SK-N-SH (cell line): Measurements from ENCODE around the gene NR5A2. TPM values are rescaled to one million over a fixed set of nuclear protein-coding genes. Genes with fewer than 3 reads are reported as not detected.

Source experiments
- CTCF ChIA-PET: fragments of 300-600, 350-600 bp; formaldehyde crosslinking; extraction: SDS; loops from one replicate; lab custom pipeline; 2021; lab: Yijun Ruan, JAX
- POLR2A ChIA-PET: fragments of 350-600 bp; sonication (Branson Sonifier 250); formaldehyde crosslinking; extraction: SDS; loops from one replicate; lab custom pipeline; 2020; ENCODE audit warnings: antibody characterized with exemption, inconsistent platforms; lab: Yijun Ruan, JAX
- DNase-seq: peaks from one replicate; pipeline ENCODE4 v3.0.0; 2012
- H2AFZ ChIP-seq: fragments of 200-600 bp; sonication (generic); 2 replicates; pipeline ENCODE4 v1.8.1; 2016; ENCODE audit warnings: antibody characterized with exemption, mild to moderate bottlenecking, low read depth
- H3F3A ChIP-seq: fragments of 200-600 bp; sonication (generic); replicated peaks from 2 replicates; pipeline ENCODE3; 2016; ENCODE audit warnings: antibody characterized with exemption, mild to moderate bottlenecking; ENCODE audit not compliant: insufficient read depth
- H3K27ac ChIP-seq, 2 experiments: fragments of 200-500 bp in 1 of 2; fragments of 200-600 bp in 1 of 2; sonication (Bioruptor generic) in 1 of 2; sonication (generic), shearing (Covaris generic) in 1 of 2; 2 replicates each; pipeline versions ENCODE4 v1.5.1 to v1.6.1; 2014 to 2016; ENCODE audit warnings: low read depth in 2 of 2, inconsistent platforms in 1 of 2, low read length in 1 of 2, mild to moderate bottlenecking in 1 of 2, mixed read lengths in 1 of 2
- H3K27me3 ChIP-seq: fragments of 200-600 bp; sonication (generic), shearing (Covaris generic); 2 replicates; pipeline ENCODE4 v1.6.1; 2016; ENCODE audit warnings: mixed run types; ENCODE audit not compliant: insufficient read depth
- H3K36me3 ChIP-seq, 2 experiments: fragments of 200-500 bp in 1 of 2; fragments of 200-600 bp in 1 of 2; sonication (Bioruptor generic) in 1 of 2; sonication (generic) in 1 of 2; replicated peaks in 1 of 2; 2 replicates each; pipeline versions ENCODE3 to v1.5.1; 2014 to 2016; ENCODE audit warnings: low read length in 1 of 2, mild to moderate bottlenecking in 1 of 2; ENCODE audit not compliant: insufficient read depth in 2 of 2, control insufficient read depth in 1 of 2
- H3K4me1 ChIP-seq, 2 experiments: fragments of 200-500 bp in 1 of 2; fragments of 200-600 bp in 1 of 2; sonication (Bioruptor generic) in 1 of 2; sonication (generic), shearing (Covaris generic) in 1 of 2; 2 replicates each; pipeline versions ENCODE4 v1.5.1 to v1.6.1; 2014 to 2016; ENCODE audit warnings: low read depth in 1 of 2, low read length in 1 of 2, mixed run types in 1 of 2; ENCODE audit not compliant: insufficient read depth in 2 of 2, control insufficient read depth in 1 of 2
- H3K4me2 ChIP-seq: fragments of 200-600 bp; sonication (generic), shearing (Covaris generic); 2 replicates; pipeline ENCODE4 v1.6.1; 2017; ENCODE audit warnings: mixed run types
- H3K4me3 ChIP-seq, 2 experiments: fragments of 200-500 bp in 1 of 2; fragments of 200-600 bp in 1 of 2; sonication (Bioruptor generic) in 1 of 2; sonication (generic), shearing (Covaris generic) in 1 of 2; 2 replicates each; pipeline versions ENCODE4 v1.5.1 to v1.8.1; 2014 to 2016; ENCODE audit warnings: low read depth in 2 of 2, inconsistent platforms in 1 of 2, low read length in 1 of 2, mild to moderate bottlenecking in 1 of 2, mixed read lengths in 1 of 2, moderate library complexity in 1 of 2
- H3K79me2 ChIP-seq: fragments of 200-600 bp; sonication (generic); 2 replicates; pipeline ENCODE4 v1.8.1; 2017; ENCODE audit warnings: mild to moderate bottlenecking; ENCODE audit not compliant: insufficient read depth
- H3K9ac ChIP-seq: fragments of 200-600 bp; sonication (generic); 2 replicates; pipeline ENCODE4 v1.6.1; 2017; ENCODE audit warnings: mixed run types
- H3K9me2 ChIP-seq: fragments of 200-600 bp; sonication (generic); 2 replicates; pipeline ENCODE4 v1.6.1; 2017; ENCODE audit warnings: mixed run types
- H3K9me3 ChIP-seq: fragments of 200-600 bp; sonication (generic); 2 replicates; pipeline ENCODE4 v1.6.1; 2017; ENCODE audit warnings: mixed run types, mild to moderate bottlenecking, moderate library complexity
- H4K20me1 ChIP-seq: fragments of 200-600 bp; sonication (generic); 2 replicates; pipeline ENCODE4 v1.6.1; 2017; ENCODE audit warnings: mild to moderate bottlenecking, mixed run types; ENCODE audit not compliant: insufficient read depth
- EZH2phosphoT487 ChIP-seq: fragments of 200-600 bp; sonication (generic); IDR thresholded peaks from 2 replicates; pipeline ENCODE4 v1.6.1; 2017; ENCODE audit warnings: low read depth, mixed run types, mild to moderate bottlenecking, antibody characterized with exemption, moderate library complexity, borderline replicate concordance
- GABPA ChIP-seq: IDR thresholded peaks from 2 replicates; pipeline ENCODE4 v1.4.0; 2012; ENCODE audit warnings: low read depth, mild to moderate bottlenecking
- MEF2A ChIP-seq: IDR thresholded peaks from 2 replicates; pipeline ENCODE4 v1.4.0; 2012; ENCODE audit warnings: low read depth, borderline replicate concordance
- POLR2AphosphoS5 ChIP-seq: IDR thresholded peaks from 2 replicates; pipeline ENCODE4 v1.6.1; 2012; ENCODE audit warnings: low read depth, low read length
- RXRA ChIP-seq: IDR thresholded peaks from 2 replicates; pipeline ENCODE4 v1.4.0; 2012; ENCODE audit warnings: low read depth, mild to moderate bottlenecking, borderline replicate concordance
- TAF1 ChIP-seq: IDR thresholded peaks from 2 replicates; pipeline ENCODE4 v1.6.1; 2012; ENCODE audit warnings: low read depth, mild to moderate bottlenecking, low read length, moderate library complexity, borderline replicate concordance
- TCF12 ChIP-seq: IDR thresholded peaks from 2 replicates; pipeline ENCODE4 v1.4.0; 2012
- WGBS: methylation state at CpG from one replicate; pipeline ENCODE4 v1.1.6; 2017; ENCODE audit warnings: low lambda C conversion rate; 5-methylcytosine and 5-hydroxymethylcytosine counted together
- polyA plus RNA-seq, 3 experiments: library from polyadenylated mRNA; depleted of rRNA; stranded (reverse); fragments of >200 nt; gene quantifications; 2 replicates each; pipeline ENCODE4 v1.2.3, GENCODE V29; 2012
- TF ChIP-seq, protein P1 (sequence below): IDR thresholded peaks from 2 replicates; pipeline ENCODE4; 2012
- TF ChIP-seq, protein P2 (sequence below): fragments of 150-350 bp; IDR thresholded peaks from 2 replicates; pipeline ENCODE4 v1.6.1; 2017; ENCODE audit warnings: antibody characterized with exemption, low read length, low read depth, borderline replicate concordance
- TF ChIP-seq, protein P3 (sequence below): IDR thresholded peaks from 2 replicates; pipeline ENCODE4 v1.4.0; 2012; ENCODE audit warnings: low read depth, borderline replicate concordance

Gene NR5A2
- polyA plus RNA-seq, 1 of the 3 experiments (the other 2 are of a cell fraction), result not detected

DNA sequence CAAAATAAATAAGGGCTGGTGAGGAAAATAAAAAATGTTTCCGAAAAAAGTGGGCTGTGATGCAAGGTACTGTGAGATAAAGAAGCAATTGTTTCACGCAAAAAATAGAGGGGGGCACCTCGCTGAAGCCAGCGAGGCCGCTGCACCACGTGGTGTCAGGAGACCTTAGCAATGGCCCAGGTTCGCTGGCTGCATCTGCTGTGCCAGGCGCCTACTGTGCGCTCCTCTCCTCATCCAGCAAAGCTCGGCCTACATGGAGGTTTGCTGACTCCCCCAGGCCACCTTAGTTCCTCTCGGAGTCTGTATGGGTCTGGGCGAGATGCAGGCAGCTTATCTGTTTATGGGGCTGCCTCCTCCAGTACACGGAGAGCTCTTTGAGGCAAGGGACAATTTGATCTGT, 119.6 kb downstream of the NR5A2 start (continued):
- TF ChIP-seq, protein P1, sequence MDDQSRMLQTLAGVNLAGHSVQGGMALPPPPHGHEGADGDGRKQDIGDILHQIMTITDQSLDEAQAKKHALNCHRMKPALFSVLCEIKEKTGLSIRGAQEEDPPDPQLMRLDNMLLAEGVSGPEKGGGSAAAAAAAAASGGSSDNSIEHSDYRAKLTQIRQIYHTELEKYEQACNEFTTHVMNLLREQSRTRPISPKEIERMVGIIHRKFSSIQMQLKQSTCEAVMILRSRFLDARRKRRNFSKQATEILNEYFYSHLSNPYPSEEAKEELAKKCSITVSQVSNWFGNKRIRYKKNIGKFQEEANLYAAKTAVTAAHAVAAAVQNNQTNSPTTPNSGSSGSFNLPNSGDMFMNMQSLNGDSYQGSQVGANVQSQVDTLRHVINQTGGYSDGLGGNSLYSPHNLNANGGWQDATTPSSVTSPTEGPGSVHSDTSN, result no peak
- TF ChIP-seq, protein P2, sequence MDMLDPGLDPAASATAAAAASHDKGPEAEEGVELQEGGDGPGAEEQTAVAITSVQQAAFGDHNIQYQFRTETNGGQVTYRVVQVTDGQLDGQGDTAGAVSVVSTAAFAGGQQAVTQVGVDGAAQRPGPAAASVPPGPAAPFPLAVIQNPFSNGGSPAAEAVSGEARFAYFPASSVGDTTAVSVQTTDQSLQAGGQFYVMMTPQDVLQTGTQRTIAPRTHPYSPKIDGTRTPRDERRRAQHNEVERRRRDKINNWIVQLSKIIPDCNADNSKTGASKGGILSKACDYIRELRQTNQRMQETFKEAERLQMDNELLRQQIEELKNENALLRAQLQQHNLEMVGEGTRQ, result no peak
- no peak for TF ChIP-seq EZH2phosphoT487
- TF ChIP-seq POLR2AphosphoS5, result no peak
- TF ChIP-seq, all 33 proteins: peak for 0

DNA sequence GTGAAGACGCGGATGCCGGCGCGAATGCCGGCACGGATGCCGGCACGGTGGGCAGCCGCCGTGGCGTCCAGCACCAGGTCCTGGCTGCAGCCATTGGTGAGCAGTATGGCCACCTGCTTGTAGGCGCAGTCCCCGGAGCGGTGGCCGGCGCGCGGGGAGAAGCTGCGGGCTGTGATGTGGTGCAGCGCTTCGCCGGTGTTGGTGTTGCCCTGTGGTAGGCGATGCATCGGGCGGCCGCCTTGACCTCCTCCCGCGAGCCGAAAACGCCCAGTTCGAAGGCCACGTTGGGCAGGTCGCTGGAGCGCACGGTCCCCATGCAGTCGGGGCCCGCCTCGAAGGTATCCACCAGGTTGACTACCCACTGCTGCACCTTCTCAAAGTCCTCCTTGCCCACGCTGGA, 120.2 kb downstream of the NR5A2 start:
- no peak for DNase-seq
- H3K9me3 ChIP-seq, result no peaks in the 10 kb centered on the region

DNA sequence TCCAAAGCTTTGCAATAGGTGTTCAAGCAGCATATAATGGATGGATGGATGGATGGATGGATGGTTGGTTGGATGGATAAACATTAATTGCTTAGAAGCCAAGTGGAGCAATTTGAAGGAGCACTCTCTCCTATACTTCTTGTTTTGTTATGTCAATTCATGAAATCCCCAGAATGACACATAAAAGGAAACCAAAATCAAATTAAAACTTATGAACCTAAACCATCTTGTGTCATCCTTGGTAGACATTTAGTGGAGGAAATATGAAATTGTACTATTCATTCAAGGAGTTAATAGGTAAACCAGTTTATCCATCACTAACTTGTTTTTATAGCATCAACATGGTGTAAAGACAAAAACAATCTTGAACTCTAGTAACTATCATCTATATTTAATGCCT, 122.5 kb downstream of the NR5A2 start:
- no peak overlapping the region for H3K4me3 ChIP-seq
- DNase-seq, result no peak
- TF ChIP-seq TCF12 (no peak), TAF1 (no peak)
- TF ChIP-seq, all 33 proteins: peak for 0
- no peak overlapping the region for H3K4me2 ChIP-seq
- H3K4me1 ChIP-seq, result no peaks in the 10 kb centered on the region
- H2AFZ ChIP-seq, result no peak overlapping the region
- no peaks in the 10 kb centered on the region; the same call in 1 of the 2 replicates for H3K27me3 ChIP-seq
- ChIA-PET CTCF (no interaction called here), POLR2A (no interaction called here)
- no peaks in the 10 kb centered on the region for H3F3A ChIP-seq
- H3K27ac ChIP-seq, result no peak overlapping the region
- H3K79me2 ChIP-seq, result no peaks in the 10 kb centered on the region
- H3K9me2 ChIP-seq, result no peaks in the 10 kb centered on the region
- H4K20me1 ChIP-seq, result no peaks in the 10 kb centered on the region
- no peaks in the 10 kb centered on the region for H3K9me3 ChIP-seq
- H3K36me3 ChIP-seq, result no peaks in the 10 kb centered on the region
- H3K9ac ChIP-seq, result no peak overlapping the region

More for the DNA sequence above, 120.2 kb downstream of the NR5A2 start:
- no peak overlapping the region for H2AFZ ChIP-seq
- no peak overlapping the region for H3K4me2 ChIP-seq
- H4K20me1 ChIP-seq, result no peaks in the 10 kb centered on the region
- H3K36me3 ChIP-seq, result no peaks in the 10 kb centered on the region
- WGBS, result 94% methylated on average over 17 of the region's 40 CpGs
- no peaks in the 10 kb centered on the region for H3K9me2 ChIP-seq
- H3K9ac ChIP-seq, result no peak overlapping the region
- H3F3A ChIP-seq, result no peaks in the 10 kb centered on the region
- CTCF ChIA-PET, result no interaction called here
- no peaks in the 10 kb centered on the region for H3K79me2 ChIP-seq
- no peak overlapping the region for H3K27ac ChIP-seq
- no peaks in the 10 kb centered on the region; the same call in 1 of the 2 replicates for H3K27me3 ChIP-seq
- POLR2A ChIA-PET, result no interaction called here
- TF ChIP-seq, protein P1, result no peak
- TF ChIP-seq TAF1 (no peak), RXRA (no peak), MEF2A (no peak), GABPA (no peak)
- TF ChIP-seq, protein P3, sequence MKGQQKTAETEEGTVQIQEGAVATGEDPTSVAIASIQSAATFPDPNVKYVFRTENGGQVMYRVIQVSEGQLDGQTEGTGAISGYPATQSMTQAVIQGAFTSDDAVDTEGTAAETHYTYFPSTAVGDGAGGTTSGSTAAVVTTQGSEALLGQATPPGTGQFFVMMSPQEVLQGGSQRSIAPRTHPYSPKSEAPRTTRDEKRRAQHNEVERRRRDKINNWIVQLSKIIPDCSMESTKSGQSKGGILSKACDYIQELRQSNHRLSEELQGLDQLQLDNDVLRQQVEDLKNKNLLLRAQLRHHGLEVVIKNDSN, result no peak
- H3K4me3 ChIP-seq, result no peak overlapping the region
- H3K4me1 ChIP-seq, result no peaks in the 10 kb centered on the region
